K562 (cell line): ENCODE data around the gene GRIK5. TPM values are rescaled to one million over a fixed set of nuclear protein-coding genes. Genes with fewer than 3 reads are reported as not detected.

ENCODE experiments used
- ATAC-seq: fragments of 200-7000 bp; cut with Tn5 transposase; 3 replicates; pipeline ENCODE4 v1.9.1; 2020; ENCODE audit warnings: moderate library complexity
- BruUV-seq: library from RNA; stranded (reverse); fragments of 400-500 nt; replicated peaks from 2 replicates; lab custom pipeline; 2021; lab: Mats Ljungman, UMichigan
- CTCF ChIA-PET: fragments of 300-600 bp; formaldehyde crosslinking; extraction: SDS; loops from one replicate; lab custom pipeline; 2021; ENCODE audit warnings: low intra/inter-chr PET ratio; lab: Yijun Ruan, JAX
- POLR2A ChIA-PET: fragments of 300-600, 350-650 bp; sonication (Branson Sonifier 250); formaldehyde crosslinking; extraction: SDS; loops from one replicate; lab custom pipeline; 2021; ENCODE audit warnings: antibody characterized with exemption, inconsistent platforms; lab: Yijun Ruan, JAX
- DNase-seq, 4 experiments: peaks; one replicate each; pipeline versions ENCODE4 v3.0.0 to v3.0.0-alpha.2; 2011 to 2018; ENCODE audit warnings: low spot score in 3 of 4, mixed read lengths in 3 of 4; ENCODE audit errors: extremely low read depth in 1 of 4
- FAIRE-seq: peaks from 2 replicates; lab custom pipeline; 2011; peaks lifted over from hg19 to GRCh38; lab: Jason Lieb, UNC
- H2AFZ ChIP-seq: 2 replicates; pipeline ENCODE4 v1.6.0; 2011; ENCODE audit warnings: low read depth, low read length, control low read depth, inconsistent platforms
- H3K27ac ChIP-seq: fragments of 200-600 bp; 3 replicates; pipeline ENCODE4 v1.8.0; 2011; ENCODE audit warnings: low read depth, mild to moderate bottlenecking, control low read depth, inconsistent platforms, low read length, moderate library complexity, mixed read lengths; ENCODE audit errors: extremely low read depth
- H3K27me3 ChIP-seq, 2 experiments: fragments of 300-600 bp in 1 of 2; 2 replicates in 1 of 2; 3 replicates in 1 of 2; pipeline versions ENCODE4 v1.6.0 to v1.8.0; 2011; ENCODE audit warnings: inconsistent platforms in 2 of 2, low read length in 2 of 2, mild to moderate bottlenecking in 1 of 2, mixed read lengths in 1 of 2, moderate library complexity in 1 of 2; ENCODE audit not compliant: control insufficient read depth in 2 of 2, insufficient read depth in 2 of 2
- H3K36me3 ChIP-seq: fragments of 300-600 bp; 3 replicates; pipeline ENCODE4 v1.8.0; 2011; ENCODE audit warnings: mild to moderate bottlenecking, low read length, inconsistent platforms; ENCODE audit not compliant: control insufficient read depth, insufficient read depth
- H3K4me1 ChIP-seq, 2 experiments: fragments of 200-600 bp in 1 of 2; replicated peaks in 1 of 2; 2 replicates in 1 of 2; 3 replicates in 1 of 2; pipeline versions ENCODE4 v1.5.1 to v1.8.0; 2011; ENCODE audit warnings: inconsistent platforms in 2 of 2, low read length in 2 of 2, mild to moderate bottlenecking in 1 of 2, mixed read lengths in 1 of 2, moderate library complexity in 1 of 2; ENCODE audit not compliant: control insufficient read depth in 2 of 2, insufficient read depth in 2 of 2
- H3K4me2 ChIP-seq: 2 replicates; pipeline ENCODE4 v1.6.1; 2011; ENCODE audit warnings: low read length, control low read depth, inconsistent platforms, mixed read lengths; ENCODE audit not compliant: insufficient read depth
- H3K4me3 ChIP-seq: fragments of 200-600 bp; sonication (generic), shearing (Covaris generic); 2 replicates; pipeline ENCODE4 v1.5.1; 2016; ENCODE audit warnings: control low read depth, inconsistent platforms
- H3K79me2 ChIP-seq: fragments of 200-600 bp; 3 replicates; pipeline ENCODE4 v1.8.0; 2011; ENCODE audit warnings: low read length, inconsistent platforms; ENCODE audit not compliant: control insufficient read depth, insufficient read depth
- H3K9ac ChIP-seq, 2 experiments: 2 replicates each; pipeline versions ENCODE4 v1.6.0 to v1.6.1; 2011; ENCODE audit warnings: low read depth in 2 of 2, low read length in 2 of 2, control low read depth in 1 of 2, inconsistent platforms in 1 of 2, mild to moderate bottlenecking in 1 of 2, mixed read lengths in 1 of 2; ENCODE audit not compliant: insufficient read depth in 1 of 2
- H3K9me1 ChIP-seq: one replicate; pipeline ENCODE4 v1.6.0; 2011; ENCODE audit warnings: inconsistent platforms, mild to moderate bottlenecking, low read length, moderate library complexity; ENCODE audit not compliant: control insufficient read depth, insufficient read depth
- H3K9me3 ChIP-seq: replicated peaks from 2 replicates; pipeline ENCODE4 v1.5.1; 2011; ENCODE audit warnings: low read depth, low read length, inconsistent platforms; ENCODE audit not compliant: control insufficient read depth, insufficient read depth
- H4K20me1 ChIP-seq: replicated peaks from 2 replicates; pipeline ENCODE4 v1.6.1; 2011; ENCODE audit warnings: low read length, inconsistent platforms, mixed read lengths; ENCODE audit not compliant: control insufficient read depth, insufficient read depth
- CCAR2 ChIP-seq: fragments of 200-400 bp; formaldehyde crosslinking; IDR thresholded peaks from 2 replicates; pipeline ENCODE4 v1.6.1; 2017; ENCODE audit warnings: mild to moderate bottlenecking, low read depth, low read length
- ERF ChIP-seq: fragments of 450-650 bp; formaldehyde crosslinking; IDR thresholded peaks from 2 replicates; pipeline ENCODE4 v1.4.0; 2020; ENCODE audit warnings: mild to moderate bottlenecking, mixed read lengths
- GATA2 ChIP-seq: sonication (generic); formaldehyde crosslinking; IDR thresholded peaks from 2 replicates; pipeline ENCODE4 v1.4.0; 2020; ENCODE audit warnings: mild to moderate bottlenecking, missing genetic modification reagents
- GTF3C2 ChIP-seq: IDR thresholded peaks from 3 replicates; pipeline ENCODE4 v1.6.1; 2011; ENCODE audit warnings: borderline replicate concordance, mild to moderate bottlenecking, moderate library complexity; ENCODE audit not compliant: insufficient read length; ENCODE audit errors: extremely low read depth
- HMGN3 ChIP-seq: IDR thresholded peaks from 2 replicates; pipeline ENCODE4 v1.6.1; 2011; ENCODE audit warnings: borderline replicate concordance, low read depth, mild to moderate bottlenecking, mixed read lengths, low read length; ENCODE audit not compliant: insufficient read length; ENCODE audit errors: extremely low read depth
- ID3 ChIP-seq, 2 experiments: fragments of 250-450 bp in 1 of 2; fragments of 450-650 bp in 1 of 2; sonication (Bioruptor Pico) in 1 of 2; IDR thresholded peaks; 2 replicates each; pipeline versions ENCODE4 v1.6.1 to v1.8.0; 2016 to 2021; ENCODE audit warnings: mild to moderate bottlenecking in 2 of 2, moderate library complexity in 2 of 2, missing compliant biosample characterization in 1 of 2, missing genetic modification characterization in 1 of 2
- KLF6 ChIP-seq: fragments of 250-450 bp; sonication (Bioruptor Pico); IDR thresholded peaks from 2 replicates; pipeline ENCODE4 v1.4.0; 2020; ENCODE audit warnings: mild to moderate bottlenecking, moderate library complexity, borderline replicate concordance
- NR4A1 ChIP-seq, 2 experiments: fragments of 250-450 bp in 1 of 2; fragments of 450-650 bp in 1 of 2; sonication (Bioruptor Pico) in 1 of 2; IDR thresholded peaks; 2 replicates each; pipeline versions ENCODE4 v1.4.0 to v1.6.1; 2016 to 2020; ENCODE audit warnings: mild to moderate bottlenecking in 2 of 2, missing compliant biosample characterization in 1 of 2, missing genetic modification characterization in 1 of 2, moderate library complexity in 1 of 2
- SOX6 ChIP-seq: fragments of 450-650 bp; IDR thresholded peaks from 2 replicates; pipeline ENCODE4 v1.6.1; 2014; ENCODE audit warnings: mild to moderate bottlenecking
- SRSF1 ChIP-seq: fragments of 200-400 bp; formaldehyde crosslinking; IDR thresholded peaks from 2 replicates; pipeline ENCODE4 v1.6.1; 2017; ENCODE audit warnings: mild to moderate bottlenecking, low read depth, low read length, moderate library complexity
- ZC3H11A ChIP-seq: IDR thresholded peaks from 2 replicates; pipeline ENCODE4 v1.6.1; 2012; ENCODE audit warnings: low read depth, low read length, improper control_type of control experiment
- WGBS: fragments of 100-300 bp; shearing (Covaris generic); methylation state at CpG from one replicate; pipeline ENCODE4 v1.1.6; 2016; ENCODE audit warnings: low coverage, mixed read lengths; ENCODE audit not compliant: insufficient coverage; ENCODE audit errors: missing lambda C conversion rate; 5-methylcytosine and 5-hydroxymethylcytosine counted together
- in situ Hi-C: fragments of 300-500 bp; cut with MboI; formaldehyde crosslinking; loops from 4 replicates; pipeline ENCODE4 v1.15.0; 2018; ENCODE audit warnings: inconsistent platforms, mixed read lengths
- intact Hi-C: fragments of 100-400 bp; cut with micrococcal nuclease; formaldehyde crosslinking; loops from 2 replicates; pipeline ENCODE4 v1.14.2; 2022
- polyA plus RNA-seq, 8 experiments: library from polyadenylated mRNA; depleted of rRNA in 4 of 8; stranded (reverse) in 5 of 8; unstranded in 3 of 8; fragments of >200 nt; fragmentation: Nextera tagmentation in 2 of 8; fragmentation: Illumina TruSeq in 1 of 8; extraction: Ambion mirVana in 2 of 8; extraction: Trizol in 1 of 8; gene quantifications; 2 replicates each; pipeline versions ENCODE4 v1.2.1 to v1.2.3, GENCODE V29; 2011 to 2014; ENCODE audit warnings: inconsistent platforms in 1 of 8, missing spikeins in 1 of 8
- total RNA-seq, 7 experiments: library from RNA; depleted of rRNA in 6 of 7; stranded (reverse); fragments of >200 nt in 6 of 7; fragmentation: Illumina TruSeq in 2 of 7; extraction: Trizol in 2 of 7; gene quantifications; 2 replicates each; pipeline versions ENCODE4 v1.2.1 to v1.2.3, GENCODE V29; 2011 to 2021; ENCODE audit warnings: low replicate concordance in 1 of 7
- TF ChIP-seq, protein P1 (sequence below): sonication (generic); formaldehyde crosslinking; IDR thresholded peaks from 2 replicates; pipeline ENCODE4 v1.5.0; 2020; ENCODE audit warnings: missing genetic modification reagents

The GRIK5 gene
- total and polyA plus RNA-seq, 9 of the 15 experiments (the other 6 are each of a cell fraction or from before 2014, with no cell fraction given), result 0.04 to 0.55 (median 0.27) TPM; not detected in 2

DNA sequence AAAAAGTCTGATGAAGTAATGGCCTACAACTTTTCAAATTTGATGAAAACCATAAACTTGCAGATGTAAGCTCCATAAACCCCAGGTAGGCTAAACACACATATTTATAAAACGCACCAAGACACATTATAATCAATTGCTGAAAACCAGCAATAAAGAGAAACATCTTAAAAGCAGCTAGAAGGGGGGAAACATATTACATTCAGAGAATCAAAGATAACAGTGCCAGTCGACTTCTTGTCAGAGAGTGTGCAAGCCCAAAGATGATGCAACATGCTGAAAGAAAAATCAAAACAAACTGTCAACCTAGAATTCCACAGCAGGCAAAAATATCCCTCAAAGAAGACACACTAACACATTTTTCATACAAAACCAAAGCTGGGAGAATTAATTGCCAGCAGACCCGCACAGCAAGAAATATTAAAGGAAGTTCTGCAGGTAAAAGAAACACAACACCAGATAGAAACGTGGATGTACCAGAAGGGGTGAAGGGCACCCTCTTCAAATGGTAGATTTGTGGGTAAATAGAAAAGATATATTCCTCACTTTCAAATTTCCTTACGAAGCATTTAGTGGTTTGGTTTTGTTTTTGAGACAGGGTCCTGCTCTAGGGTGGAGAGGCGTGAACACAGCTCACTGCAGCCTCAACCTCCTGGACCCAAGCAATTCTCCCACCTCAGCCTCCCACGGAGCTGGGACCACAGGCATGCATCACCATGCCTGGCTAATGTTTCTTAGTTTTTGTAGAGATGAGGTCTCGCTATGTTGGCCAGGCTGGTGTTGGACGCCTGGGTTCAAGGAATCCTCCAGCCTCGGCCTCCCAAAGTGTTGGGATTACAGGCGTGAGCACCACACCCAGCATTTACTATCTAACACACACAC lies 59.5 kb downstream of the GRIK5 start:
- peaks cover 0 to 2% of the 10 kb centered on the region in 2 experiments; a peak in 2 of 5 replicates for H3K27me3 ChIP-seq
- POLR2A ChIA-PET, result interaction anchor here (0.6 to 1.6 kb wide), 4 partner anchors 10 to 51 kb away, joined by 3 to 4 read pairs (median 4); partner anchors contain the start of gene RABAC1
- H3K9ac ChIP-seq, result peak overlapping the region in 1 of 2 experiments; percentile 47; a peak in 1 of 4 replicates
- 20% methylated on average over 11 of the region's 11 CpGs for WGBS
- H3K4me2 ChIP-seq, result peak overlapping the region; percentile 50; the same call in 1 of the 2 replicates
- peaks cover 10 to 12% of the 10 kb centered on the region in 2 experiments for H3K4me1 ChIP-seq
- intact Hi-C loops, result no loop called here
- no peaks in the 10 kb centered on the region for H3K79me2 ChIP-seq
- no peaks in the 10 kb centered on the region for H3K9me3 ChIP-seq
- H3K36me3 ChIP-seq, result no peaks in the 10 kb centered on the region
- ATAC-seq (peak; percentile 78), DNase-seq (peak in 1 of 4 experiments; percentile 31), FAIRE-seq (peak; percentile 57)
- no peaks in the 10 kb centered on the region for H3K9me1 ChIP-seq
- H2AFZ ChIP-seq, result peak overlapping the region; percentile 47
- no peaks in the 10 kb centered on the region; the same call in 1 of the 2 replicates for H4K20me1 ChIP-seq
- CTCF ChIA-PET, result interaction anchor here (0.6 to 1.5 kb wide), 2 partner anchors 13 to 215 kb away, joined by 3 read pairs; no protein-coding TSS in a partner anchor
- no TSS peak for BruUV-seq
- H3K27ac ChIP-seq, result peak overlapping the region; percentile 51; the same call in 2 of the 3 replicates
- in situ Hi-C loops, result no loop called here
- H3K4me3 ChIP-seq, result no peak overlapping the region
- TF ChIP-seq ZC3H11A (no peak), NR4A1 (CRISPR knock-in tag; IDR thresholded peaks at IDR 0.05) (no peak), NR4A1 (tag; IDR thresholded peaks at IDR 0.05) (no peak; the same call in 1 of the 2 replicates), ID3 (CRISPR knock-in tag; IDR thresholded peaks at IDR 0.05) (0 out of 2 replicates have a peak, but pooled peaks have one; percentile 3), ID3 (tag; IDR thresholded peaks at IDR 0.05) (no peak), GTF3C2 (no peak), KLF6 (CRISPR knock-in tag) (peak; percentile 92), SRSF1 (no peak), HMGN3 (no peak), ERF (CRISPR knock-in tag) (no peak), CCAR2 (no peak), SOX6 (0 out of 2 replicates have a peak, but pooled peaks have one; percentile 48), GATA2 (CRISPR knock-in tag) (no peak)
- TF ChIP-seq, protein P1, sequence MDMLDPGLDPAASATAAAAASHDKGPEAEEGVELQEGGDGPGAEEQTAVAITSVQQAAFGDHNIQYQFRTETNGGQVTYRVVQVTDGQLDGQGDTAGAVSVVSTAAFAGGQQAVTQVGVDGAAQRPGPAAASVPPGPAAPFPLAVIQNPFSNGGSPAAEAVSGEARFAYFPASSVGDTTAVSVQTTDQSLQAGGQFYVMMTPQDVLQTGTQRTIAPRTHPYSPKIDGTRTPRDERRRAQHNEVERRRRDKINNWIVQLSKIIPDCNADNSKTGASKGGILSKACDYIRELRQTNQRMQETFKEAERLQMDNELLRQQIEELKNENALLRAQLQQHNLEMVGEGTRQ (CRISPR knock-in tag), result no peak
